Measurements from ENCODE around the gene RAB5IF. TPM values are rescaled to one million over a fixed set of nuclear protein-coding genes. Genes with fewer than 3 reads are reported as not detected.

Gene RAB5IF
- total RNA-seq, result 88.7 and 160 TPM in 2 replicates

GRCh38 chr20:36605399-36606157 lies at the start of gene RAB5IF:
Gene RAB5IF, plus strand, starts transcription at chr20:36605779. Its CDS starts 173 bp downstream, at chr20:36605952.

GRCh38 chr20:36573103-36573797 lies 32.3 kb upstream of the RAB5IF start, which contains the start of gene TGIF2:
Gene TGIF2, plus strand, starts transcription at chr20:36573597. Its CDS starts 5,178 bp downstream, at chr20:36578775.

GRCh38 chr20:36645998-36646397 lies 40.4 kb downstream of the RAB5IF start, which contains the start of gene SLA2:
Gene SLA2, minus strand, starts transcription at chr20:36646196. Its CDS starts 4,861 bp downstream, at chr20:36641335.

Other genes with a start within 250 kb of the RAB5IF start
- gene MYL9, start 64.3 kb upstream of the RAB5IF start, total RNA-seq, result 1.7 and 1.9 TPM in 2 replicates
- 21.4 and 22.5 TPM in 2 replicates for gene TGIF2, start 32.2 kb upstream of the RAB5IF start, total RNA-seq
- gene SLA2, start 40.4 kb downstream of the RAB5IF start, total RNA-seq, result not detected in 2 replicates
- gene NDRG3, start 140.3 kb downstream of the RAB5IF start, total RNA-seq, result 15.3 and 22.6 TPM in 2 replicates
- gene DSN1, start 168.0 kb downstream of the RAB5IF start, total RNA-seq, result 19.2 and 28.1 TPM in 2 replicates